Stimulated activated CD4-positive, alpha-beta T cell treated with anti-CD3 and anti-CD28 coated beads, TNF-alpha, amount 100 ng/mL, for 1 hour (primary cell): ENCODE data around the gene FLNC.

Experiments
- DNase-seq, 3 donors: peaks; one replicate each; pipeline ENCODE4 v3.0.0-alpha.2; 2020; ENCODE audit warnings: low read depth in 3 of 3, low spot score in 1 of 3

Gene FLNC

GRCh38 chr7:128801667-128802418 lies 28.4 kb upstream of the FLNC start:
- DNase-seq, result no peak

- no peak for DNase-seq
Observed at GRCh38 chr7:128804484-128804883, 25.7 kb upstream of the FLNC start.

GRCh38 chr7:128805225-128805624 lies 25.0 kb upstream of the FLNC start:
- DNase-seq, result no peak

- DNase-seq, result no peak
Observed at GRCh38 chr7:128807191-128807590, 23.0 kb upstream of the FLNC start.

- no peak for DNase-seq
Observed at GRCh38 chr7:128809363-128809762, 20.8 kb upstream of the FLNC start.

- no peak for DNase-seq
Observed at GRCh38 chr7:128810473-128810872, 19.7 kb upstream of the FLNC start.

DNA sequence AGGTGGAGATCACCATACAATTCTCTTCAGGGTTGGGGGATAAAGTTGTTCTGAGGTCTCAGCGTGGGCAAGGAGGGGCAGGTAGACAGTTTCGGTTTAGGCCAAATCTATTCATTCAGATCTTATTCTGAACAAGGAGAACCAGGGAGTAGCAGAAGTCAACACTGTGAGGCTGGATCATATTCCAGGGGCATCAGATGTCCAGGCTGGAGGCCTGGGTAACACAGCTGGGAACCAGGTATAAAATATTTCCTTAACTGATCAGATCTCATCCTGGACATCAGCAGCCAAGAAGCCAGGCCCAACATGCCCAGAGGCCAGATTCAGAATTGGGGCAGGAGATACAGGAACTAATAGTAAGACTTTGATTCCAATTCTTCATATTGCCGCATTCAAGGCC lies 19.2 kb upstream of the FLNC start:
- DNase-seq, result no peak

- no peak for DNase-seq
Observed at GRCh38 chr7:128811631-128812430, 18.4 kb upstream of the FLNC start.

- DNase-seq, result no peak
Observed at GRCh38 chr7:128812514-128813168, 17.6 kb upstream of the FLNC start.

DNA sequence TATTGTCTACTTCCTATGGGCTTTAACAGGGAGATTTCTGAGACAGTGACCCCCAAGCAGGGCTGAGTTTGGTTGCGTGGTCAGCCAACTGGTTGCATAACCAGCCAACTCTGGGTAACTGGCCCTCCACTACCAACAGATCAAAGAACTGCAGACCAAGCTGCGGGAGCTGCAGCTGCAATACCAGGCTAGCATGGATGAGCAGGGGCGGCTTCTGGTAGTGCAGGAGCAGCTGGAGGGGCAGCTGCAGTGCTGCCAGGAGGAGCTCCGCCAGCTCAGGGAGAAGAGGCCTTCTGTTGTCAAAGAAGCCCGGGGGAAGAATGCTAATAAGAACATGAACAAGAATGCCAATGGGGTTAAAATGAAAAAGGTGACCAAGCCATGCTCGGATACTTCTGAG lies 15.7 kb upstream of the FLNC start:
- no peak for DNase-seq

DNA sequence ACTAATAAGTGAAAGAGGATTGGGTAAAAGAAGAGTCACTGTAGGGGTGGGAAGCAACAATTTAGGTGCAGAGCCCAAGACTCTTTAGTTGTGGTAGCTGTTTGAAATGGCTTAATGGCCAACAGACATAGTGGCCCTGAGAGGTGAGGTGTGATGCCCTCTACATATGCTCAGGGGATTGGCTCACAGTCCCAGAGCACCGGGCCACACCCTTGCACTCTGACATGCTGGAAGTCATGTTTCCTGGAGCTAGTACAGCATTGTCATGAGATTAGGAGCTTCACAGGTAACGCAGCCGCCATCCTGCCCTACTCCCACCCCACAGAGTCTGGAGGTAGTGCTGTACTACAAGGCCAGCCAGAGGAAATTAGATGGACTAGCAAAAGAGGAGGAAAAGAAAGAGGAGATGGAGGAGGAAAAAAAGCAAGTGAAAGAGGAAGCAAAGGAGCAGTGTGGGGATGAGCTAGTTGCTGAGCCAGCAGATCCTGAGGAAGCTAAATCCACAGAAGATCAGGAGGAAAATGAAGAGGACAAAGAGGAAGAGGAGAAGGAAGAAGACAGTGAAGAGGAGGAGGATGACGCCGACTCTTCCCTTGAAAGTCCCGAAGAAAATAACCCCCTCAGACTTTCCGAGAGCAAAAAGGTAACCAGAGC lies 14.8 kb upstream of the FLNC start:
- DNase-seq, result no peak

- DNase-seq, result no peak
Observed at GRCh38 chr7:128818694-128819093, 11.5 kb upstream of the FLNC start.

DNA sequence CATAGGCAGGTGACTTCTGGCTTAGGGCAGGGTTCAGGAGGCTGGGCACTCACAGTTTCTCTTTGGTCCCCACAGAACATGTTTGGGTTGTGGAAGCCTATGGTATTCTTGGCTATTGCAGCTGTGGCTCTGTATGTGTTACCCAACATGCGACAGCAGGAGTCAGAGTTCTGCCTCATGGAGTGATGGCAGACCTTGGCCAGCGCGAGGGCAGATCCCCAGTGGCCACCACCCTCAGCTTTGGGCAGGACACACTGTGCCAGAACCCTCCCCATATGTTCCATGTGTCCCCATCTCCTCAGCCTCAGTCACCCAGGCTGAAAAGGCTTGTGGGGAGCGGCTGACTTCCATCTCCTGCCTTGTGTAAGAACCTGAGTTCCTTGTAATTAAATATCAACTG lies 8.5 kb upstream of the FLNC start:
- DNase-seq, result no peak

DNA sequence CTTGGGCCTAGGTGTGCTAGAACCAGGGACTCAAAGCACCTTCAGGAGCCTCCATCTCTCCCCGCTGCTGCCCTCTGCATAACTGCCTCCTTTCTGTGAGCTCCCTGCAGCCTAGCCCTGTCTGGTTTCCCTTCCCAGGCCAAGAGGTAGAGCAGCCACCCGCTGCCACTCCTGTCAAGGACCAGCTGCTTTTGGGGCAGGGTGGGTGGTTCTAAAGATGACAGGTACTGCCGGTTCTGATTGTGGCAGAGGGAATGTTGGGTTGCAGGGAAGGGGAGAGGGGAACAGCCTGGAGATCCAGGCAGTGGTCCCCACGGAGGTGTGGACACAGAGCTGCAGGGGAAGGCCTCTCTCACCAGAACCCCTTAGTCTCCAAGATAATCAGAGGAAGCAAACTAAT lies 3.7 kb upstream of the FLNC start:
- DNase-seq, result no peak

DNA sequence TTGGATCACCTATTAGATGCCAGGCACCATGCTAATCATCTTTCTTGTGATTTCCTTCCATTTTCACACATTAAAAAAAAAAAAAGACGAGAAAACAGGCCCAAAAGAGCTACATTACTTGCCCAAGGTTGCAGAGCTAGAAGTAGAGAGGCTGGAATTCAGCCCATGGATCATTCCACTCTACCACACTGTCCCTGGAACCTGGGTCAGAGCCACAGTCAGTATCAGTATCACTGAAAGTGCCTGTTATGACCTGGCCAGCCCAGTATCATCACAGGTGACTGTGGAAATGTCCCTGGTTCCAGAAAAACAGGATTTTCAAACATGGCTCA lies 3.3 kb upstream of the FLNC start:
- no peak for DNase-seq

DNA sequence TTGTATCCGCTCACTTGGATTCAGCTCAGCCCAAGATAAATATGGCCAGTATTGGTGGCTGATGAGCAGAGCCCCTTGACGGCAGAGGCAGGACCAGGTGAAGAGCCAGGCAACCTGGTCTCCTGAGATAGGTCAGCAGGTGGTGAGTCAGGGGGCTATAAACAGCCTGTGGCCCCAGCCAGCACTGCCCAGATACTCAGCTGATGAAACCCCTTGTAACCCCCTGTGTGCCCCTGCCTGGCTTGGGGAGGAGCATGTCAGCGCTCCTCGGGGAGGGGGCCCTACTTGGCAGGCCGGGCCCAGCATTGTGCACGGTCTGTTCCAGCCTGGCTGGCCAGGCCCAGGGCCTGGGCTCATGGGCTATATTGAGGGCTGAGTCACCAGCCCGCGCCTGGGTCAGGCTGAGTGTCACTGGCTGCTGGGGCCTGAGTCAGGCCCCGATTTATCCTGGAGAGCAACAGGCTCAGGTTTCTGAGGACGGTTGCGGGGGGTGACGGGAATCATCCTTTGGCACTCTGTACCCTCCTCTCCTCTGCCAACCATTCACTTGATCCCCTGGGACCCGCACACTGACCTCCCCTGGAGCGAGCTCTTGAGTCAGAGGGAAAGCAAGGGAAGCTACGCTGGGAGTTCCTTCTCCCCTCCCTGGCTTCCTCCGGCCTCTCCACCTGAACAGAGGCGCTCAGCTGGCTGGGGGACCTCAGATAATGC lies 2.8 kb upstream of the FLNC start:
- DNase-seq, result no peak

- no peak for DNase-seq
Observed at GRCh38 chr7:128827971-128828711, 2.1 kb upstream of the FLNC start.

- no peak for DNase-seq
Observed at GRCh38 chr7:128829391-128830166, 627 bp upstream of the FLNC start.

DNA sequence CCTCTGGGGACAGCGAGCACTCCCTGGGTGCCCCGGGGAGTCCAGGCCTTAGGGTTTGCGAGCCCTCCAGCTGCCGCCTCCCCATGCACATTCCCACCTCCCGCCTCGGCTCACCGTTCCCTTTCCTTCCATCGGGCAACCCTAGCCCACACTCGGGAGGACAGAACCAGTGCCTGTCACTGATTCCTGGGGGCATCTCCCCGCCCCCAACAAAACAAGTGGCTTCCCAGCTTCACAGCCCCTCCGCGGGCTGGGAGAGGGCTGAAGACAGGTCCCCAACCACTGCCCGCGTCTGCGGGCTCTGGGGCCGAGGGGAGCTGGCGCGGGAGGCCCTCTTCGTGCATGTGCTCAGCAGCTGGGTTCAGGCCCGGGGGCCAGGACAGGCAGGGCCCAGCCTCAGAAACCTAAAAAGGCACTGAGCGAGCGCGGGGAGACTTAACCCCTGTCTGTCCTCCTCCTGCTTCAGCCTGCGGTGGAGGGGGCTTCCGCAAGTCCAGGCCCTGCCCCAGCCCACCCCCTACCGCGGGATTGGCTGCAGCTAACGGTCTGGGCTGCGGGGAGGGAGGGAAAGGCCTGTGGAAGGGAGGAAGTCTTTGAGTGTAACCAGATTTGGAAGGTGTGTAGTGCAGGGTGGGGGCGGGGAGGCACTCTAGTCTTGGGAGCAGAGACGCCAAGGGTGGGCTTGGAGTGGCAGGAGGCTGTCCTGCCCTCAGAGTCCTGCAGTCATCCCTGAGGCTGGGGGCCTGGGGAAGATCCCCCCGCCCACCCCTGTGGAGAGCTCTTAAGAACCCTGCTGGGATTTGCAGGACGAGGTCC lies 1.2 kb downstream of the FLNC start:
- DNase-seq, result no peak
